Measurements from ENCODE around the gene DNASE1L1. TPM values are rescaled to one million over a fixed set of nuclear protein-coding genes. Genes with fewer than 3 reads are reported as not detected.
"Not testable (repeated sequence)": the region's sequence is repeated elsewhere in the genome, so short reads cannot be mapped to it uniquely, and the experiment has no call there.

The DNASE1L1 gene
- total RNA-seq, 1 experiment from 2014 or later: 16.2 TPM

GRCh38 chrX:154396973-154397887, 11.8 kb downstream of the DNASE1L1 start:
- ATAC-seq (peak; percentile 21), DNase-seq (ENCODE audit: low spot score) (peak; percentile 44)
- Mint-ChIP-seq H3K36me3 (peaks cover 25% of the 10 kb centered on the region), H3K9me3 (no peaks in the 10 kb centered on the region), H3K27me3 (ENCODE audit: low read depth) (no peaks in the 10 kb centered on the region), H3K4me1 (peaks cover 16% of the 10 kb centered on the region), H3K27ac (peak overlapping the region; percentile 99), H3K4me3 (peak overlapping the region; percentile 97)
- TF ChIP-seq ZBTB21 (CRISPR knock-in tag; IDR thresholded peaks at IDR 0.05; ENCODE audit: borderline replicate concordance) (no peak), ZBTB43 (CRISPR knock-in tag; IDR thresholded peaks at IDR 0.05) (0 out of 2 replicates have a peak, but pooled peaks have one; percentile 29)
- ChIA-PET POLR2A (interaction anchor here (0.8 to 2.6 kb wide), 7 partner anchors 15 to 32 kb away, joined by 3 to 12 read pairs (median 6); partner anchors contain the start of gene EMD), CTCF (interaction anchor here (0.8 to 2.8 kb wide), 2 partner anchors 24 to 130 kb away, joined by 3 to 7 read pairs; no protein-coding TSS in a partner anchor)

GRCh38 chrX:154396363-154396762, 12.7 kb downstream of the DNASE1L1 start:
- peaks cover 25% of the 10 kb centered on the region for H3K36me3 Mint-ChIP-seq
- DNase-seq (ENCODE audit: low spot score); ATAC-seq; H3K27me3 Mint-ChIP-seq (ENCODE audit: low read depth); H3K27ac Mint-ChIP-seq; H3K9me3 Mint-ChIP-seq: not testable (repeated sequence)
- ChIA-PET CTCF (interaction anchor here (0.8 kb wide), 1 partner anchor 23 kb away, joined by 3 read pairs; no protein-coding TSS in a partner anchor), POLR2A (interaction anchor here (2.2 to 2.6 kb wide), 2 partner anchors 25 to 27 kb away, joined by 9 to 12 read pairs; no protein-coding TSS in a partner anchor)
- H3K4me3 Mint-ChIP-seq: peak overlapping the region; percentile 97; the same call in 1 of the 2 replicates
- H3K4me1 Mint-ChIP-seq: peaks cover 16% of the 10 kb centered on the region

- H3K4me3 Mint-ChIP-seq; H3K36me3 Mint-ChIP-seq; H3K27me3 Mint-ChIP-seq (ENCODE audit: low read depth); H3K9me3 Mint-ChIP-seq; H3K4me1 Mint-ChIP-seq; POLR2A ChIA-PET; CTCF ChIA-PET; H3K27ac Mint-ChIP-seq; DNase-seq (ENCODE audit: low spot score): not testable (repeated sequence)
- ATAC-seq: peak; percentile 82
Observed at GRCh38 chrX:154389812-154390747, 19.0 kb downstream of the DNASE1L1 start.

- ATAC-seq; H3K4me3 Mint-ChIP-seq; H3K4me1 Mint-ChIP-seq; H3K27ac Mint-ChIP-seq; DNase-seq (ENCODE audit: low spot score); H3K27me3 Mint-ChIP-seq (ENCODE audit: low read depth); H3K36me3 Mint-ChIP-seq; H3K9me3 Mint-ChIP-seq; CTCF ChIA-PET; POLR2A ChIA-PET: not testable (repeated sequence)
Observed at GRCh38 chrX:154388649-154389048, 20.4 kb downstream of the DNASE1L1 start.

GRCh38 chrX:154388094-154388493, 21.0 kb downstream of the DNASE1L1 start:
- H3K9me3 Mint-ChIP-seq; H3K27ac Mint-ChIP-seq; H3K27me3 Mint-ChIP-seq (ENCODE audit: low read depth); POLR2A ChIA-PET; H3K36me3 Mint-ChIP-seq; CTCF ChIA-PET; H3K4me1 Mint-ChIP-seq; DNase-seq (ENCODE audit: low spot score); H3K4me3 Mint-ChIP-seq: not testable (repeated sequence)
- ATAC-seq: peak; percentile 23

GRCh38 chrX:154384284-154384892, 24.7 kb downstream of the DNASE1L1 start:
- ATAC-seq (no peak), DNase-seq (ENCODE audit: low spot score) (no peak)
- Mint-ChIP-seq H3K27ac (no peak overlapping the region), H3K27me3 (ENCODE audit: low read depth) (no peaks in the 10 kb centered on the region), H3K4me3 (no peak overlapping the region), H3K9me3 (no peaks in the 10 kb centered on the region), H3K4me1 (peaks cover 26% of the 10 kb centered on the region), H3K36me3 (peaks cover 9% of the 10 kb centered on the region)
- TF ChIP-seq IRF2 (CRISPR knock-in tag; IDR thresholded peaks at IDR 0.05; ENCODE audit: borderline replicate concordance, low read depth) (no peak), ZSCAN18 (CRISPR knock-in tag; IDR thresholded peaks at IDR 0.05) (no peak), MAX (CRISPR knock-in tag; IDR thresholded peaks at IDR 0.05) (no peak), SMAD4 (CRISPR knock-in tag; IDR thresholded peaks at IDR 0.05) (no peak), ZNF317 (CRISPR knock-in tag; IDR thresholded peaks at IDR 0.05; ENCODE audit: borderline replicate concordance, low read depth) (no peak), SP1 (CRISPR knock-in tag; conservative IDR thresholded peaks at IDR 0.05) (no peak), ZNF232 (CRISPR knock-in tag; IDR thresholded peaks at IDR 0.05) (no peak), GRHL2 (CRISPR knock-in tag; IDR thresholded peaks at IDR 0.05; ENCODE audit: insufficient replicate concordance, severe bottlenecking) (no peak), ZNF121 (CRISPR knock-in tag; IDR thresholded peaks at IDR 0.05) (no peak), JAZF1 (CRISPR knock-in tag; IDR thresholded peaks at IDR 0.05) (no peak)
- POLR2A ChIA-PET: interaction anchor here (0.6 to 1.9 kb wide), 2 partner anchors 11 to 246 kb away, joined by 4 to 10 read pairs; partner anchors contain the start of gene FLNA
- CTCF ChIA-PET: interaction anchor here (0.6 to 3.9 kb wide), 2 partner anchors 10 to 147 kb away, joined by 3 to 43 read pairs; partner anchors contain the start of gene FLNA

All from WTC11 (cell line).